ENCODE data around the gene MUC20. TPM values are rescaled to one million over a fixed set of nuclear protein-coding genes. Genes with fewer than 3 reads are reported as not detected.

MUC20 gene
- total RNA-seq, 1 experiment from 2014 or later: not detected

DNA sequence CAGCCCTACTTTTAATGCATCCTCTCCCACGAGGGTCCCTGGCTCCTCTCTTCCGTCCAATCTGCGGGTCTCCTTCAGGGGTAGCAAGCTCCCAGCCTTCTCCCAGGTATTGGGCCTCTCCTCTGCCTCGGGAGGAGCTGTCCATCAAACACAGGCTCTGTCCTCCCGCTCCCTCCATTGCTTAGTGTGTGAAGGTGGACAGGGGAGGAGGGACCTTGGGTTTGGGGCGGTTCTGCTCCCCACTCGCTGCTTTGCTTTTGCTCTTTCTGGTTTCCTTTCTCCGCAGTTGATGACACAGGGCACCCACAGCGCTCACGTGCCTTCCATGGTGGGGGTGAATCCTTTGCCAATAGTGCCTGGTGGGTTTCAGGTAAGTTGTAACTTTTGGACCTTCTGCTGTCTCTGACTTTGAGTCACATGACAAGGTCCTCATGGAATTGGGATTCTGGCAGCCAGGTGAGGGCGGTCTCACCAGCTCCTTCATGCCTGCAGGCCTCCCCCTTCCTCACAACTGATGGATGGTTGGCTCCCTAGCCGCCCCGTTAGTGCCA, 18.9 kb downstream of the MUC20 start:
- Histone ChIP-seq H3K14ac (ENCODE audit: insufficient read depth, low read length) (no peak overlapping the region), H4K91ac (ENCODE audit: insufficient read length, low read depth, low read length) (no peak overlapping the region), H4K8ac (replicated peaks; ENCODE audit: insufficient read length, low read depth, low read length) (no peak overlapping the region), H2AK5ac (ENCODE audit: insufficient read length, low read length) (no peak overlapping the region), H3T11ph (ENCODE audit: low read length) (no peak overlapping the region), H2BK12ac (ENCODE audit: insufficient read length, low read depth, low read length) (no peak overlapping the region), H2BK120ac (ENCODE audit: low read depth, low read length, poor library complexity, severe bottlenecking) (no peak overlapping the region), H3K79me1 (ENCODE audit: insufficient read depth, low read depth, low read length, poor library complexity, severe bottlenecking) (no peaks in the 10 kb centered on the region), H3K4ac (ENCODE audit: low read depth, low read length) (no peak overlapping the region), H3K18ac (ENCODE audit: insufficient read length, low read depth, low read length) (peak overlapping the region; percentile 8), H3K27me3 (ENCODE audit: insufficient read depth, low read length) (no peaks in the 10 kb centered on the region), H3K27ac (ENCODE audit: insufficient read length, low read depth, low read length) (no peak overlapping the region), H2BK20ac (ENCODE audit: low read depth, low read length, poor library complexity, severe bottlenecking) (no peak overlapping the region), H3K9me3 (ENCODE audit: control insufficient read depth, low read depth, low read length) (no peaks in the 10 kb centered on the region), H4K20me1 (ENCODE audit: control insufficient read depth, insufficient read depth, insufficient read length) (no peaks in the 10 kb centered on the region), H2BK5ac (ENCODE audit: insufficient read length, low read length) (no peak overlapping the region), H3K23ac (ENCODE audit: insufficient read length, low read depth, low read length) (no peak overlapping the region), H3K4me1 (ENCODE audit: insufficient read depth, low read length) (no peaks in the 10 kb centered on the region), H2AFZ (ENCODE audit: low read length) (no peak overlapping the region), H2BK15ac (ENCODE audit: low read depth, low read length) (no peak overlapping the region), H3K9ac (ENCODE audit: extremely low read depth, insufficient read length, low read length) (no peak overlapping the region), H3K56ac (ENCODE audit: insufficient read length, low read depth, low read length) (no peak overlapping the region), H3K79me2 (ENCODE audit: insufficient read depth, low read length) (no peaks in the 10 kb centered on the region), H4K5ac (ENCODE audit: insufficient read length, low read depth, low read length) (no peak overlapping the region), H3K4me2 (ENCODE audit: insufficient read depth, insufficient read length, low read length) (no peak overlapping the region), H3K23me2 (ENCODE audit: insufficient read length, low read depth, low read length, poor library complexity, severe bottlenecking) (no peaks in the 10 kb centered on the region)
- no peak for DNase-seq
- Mint-ChIP-seq H3K4me3 (no peak overlapping the region), H3K27ac (no peak overlapping the region), H3K9me3 (no peaks in the 10 kb centered on the region), H3K27me3 (ENCODE audit: low read depth) (peaks cover 49% of the 10 kb centered on the region), H3K36me3 (ENCODE audit: insufficient read depth in 1 of 3, low read depth in 3 of 3) (no peaks in the 10 kb centered on the region), H3K4me1 (peaks cover 0 to 2% of the 10 kb centered on the region in 2 experiments; a peak in 1 of 4 replicates)
- no CpG with 5 or more reads among the region's 13 CpGs for WGBS (ENCODE audit: extremely low coverage, insufficient read length, low lambda C conversion rate)
- TF ChIP-seq, protein P1, sequence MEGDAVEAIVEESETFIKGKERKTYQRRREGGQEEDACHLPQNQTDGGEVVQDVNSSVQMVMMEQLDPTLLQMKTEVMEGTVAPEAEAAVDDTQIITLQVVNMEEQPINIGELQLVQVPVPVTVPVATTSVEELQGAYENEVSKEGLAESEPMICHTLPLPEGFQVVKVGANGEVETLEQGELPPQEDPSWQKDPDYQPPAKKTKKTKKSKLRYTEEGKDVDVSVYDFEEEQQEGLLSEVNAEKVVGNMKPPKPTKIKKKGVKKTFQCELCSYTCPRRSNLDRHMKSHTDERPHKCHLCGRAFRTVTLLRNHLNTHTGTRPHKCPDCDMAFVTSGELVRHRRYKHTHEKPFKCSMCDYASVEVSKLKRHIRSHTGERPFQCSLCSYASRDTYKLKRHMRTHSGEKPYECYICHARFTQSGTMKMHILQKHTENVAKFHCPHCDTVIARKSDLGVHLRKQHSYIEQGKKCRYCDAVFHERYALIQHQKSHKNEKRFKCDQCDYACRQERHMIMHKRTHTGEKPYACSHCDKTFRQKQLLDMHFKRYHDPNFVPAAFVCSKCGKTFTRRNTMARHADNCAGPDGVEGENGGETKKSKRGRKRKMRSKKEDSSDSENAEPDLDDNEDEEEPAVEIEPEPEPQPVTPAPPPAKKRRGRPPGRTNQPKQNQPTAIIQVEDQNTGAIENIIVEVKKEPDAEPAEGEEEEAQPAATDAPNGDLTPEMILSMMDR (conservative IDR thresholded peaks at IDR 0.05): no peak; the same call in 2 of the 3 replicates

All from H9 (cell line).